ENCODE measurements around the gene MSL3.

GRCh38 chrX:11792461-11793421 lies 34.7 kb downstream of the MSL3 start:
- TF ChIP-seq CTCF (IDR thresholded peaks at IDR 0.05 in 4 of 5, conservative IDR thresholded peaks at IDR 0.05 in 1 of 5) = no peak
- no peak for TF ChIP-seq POLR2A (IDR thresholded peaks at IDR 0.05)

Measured in gastrocnemius medialis (tissue), 4 donors.